ENCODE measurements around the gene PSMA1. TPM values are rescaled to one million over a fixed set of nuclear protein-coding genes. Genes with fewer than 3 reads are reported as not detected.
A peak's percentile ranks its signal among the peaks of the same experiment; 100 is the strongest.
"Not testable (repeated sequence)": the region's sequence is repeated elsewhere in the genome, so short reads cannot be mapped to it uniquely, and the experiment has no call there.

PSMA1 gene
- polyA plus RNA-seq (2012; ENCODE audit: missing spikeins) = 302 TPM

DNA sequence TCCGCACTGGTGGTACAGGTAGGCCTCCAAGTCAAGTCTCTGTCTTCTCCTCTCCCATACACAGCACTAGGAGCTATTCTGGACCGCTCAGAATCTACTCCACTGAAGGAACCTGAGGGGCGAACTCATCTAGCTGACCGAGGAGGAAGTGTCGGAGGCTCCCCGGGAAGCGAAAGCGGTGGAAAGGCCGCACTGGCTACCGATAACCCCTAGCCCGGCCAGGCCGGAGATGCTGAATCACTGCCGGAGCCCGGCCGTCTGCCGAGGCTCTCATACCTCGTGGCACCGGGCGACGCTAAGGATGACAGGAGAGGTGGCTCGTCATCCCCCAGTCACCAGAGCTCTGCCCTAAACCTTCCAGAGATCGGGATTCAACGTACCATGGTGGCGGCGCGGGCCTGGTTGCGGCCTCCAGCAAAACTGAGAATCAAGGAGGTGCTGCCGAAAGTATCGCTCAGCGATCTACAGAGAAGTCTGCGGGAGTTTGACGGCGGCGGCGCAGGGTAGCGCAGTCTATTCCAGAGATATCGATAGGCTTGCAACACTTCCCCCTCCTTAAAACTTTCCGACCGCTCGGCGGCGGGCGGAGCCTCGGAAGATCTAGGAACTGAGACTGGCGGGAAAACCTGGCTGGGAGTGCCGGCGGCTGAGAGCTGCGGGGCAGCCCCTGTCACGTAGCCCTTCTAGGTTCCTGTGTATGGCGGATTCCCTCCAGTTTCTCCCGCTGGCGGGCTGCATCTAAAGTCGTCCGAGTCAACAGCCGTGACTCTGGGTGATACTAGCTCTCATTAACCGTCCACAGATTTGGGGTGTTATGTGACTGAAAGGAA lies at the start of gene PSMA1:
Gene PSMA1, minus strand, starts transcription at position 470 of the 830 bp plus-strand sequence. Its CDS starts 87 bp downstream, at position 383.
- DNase-seq (ENCODE audit: insufficient read length) = peak; percentile 69
- FAIRE-seq = peak; percentile 98
- peak; percentile 80; the same call in 1 of the 2 replicates for TF ChIP-seq POLR2A (IDR thresholded peaks at IDR 0.05; ENCODE audit: low read depth, low read length)
- TF ChIP-seq TAF1 (IDR thresholded peaks at IDR 0.05; ENCODE audit: borderline replicate concordance, low read depth, low read length) = peak; percentile 55; the same call in 1 of the 2 replicates
- TF ChIP-seq POLR2AphosphoS5 (IDR thresholded peaks at IDR 0.05; ENCODE audit: low read depth, low read length) = peak; percentile 79

DNA sequence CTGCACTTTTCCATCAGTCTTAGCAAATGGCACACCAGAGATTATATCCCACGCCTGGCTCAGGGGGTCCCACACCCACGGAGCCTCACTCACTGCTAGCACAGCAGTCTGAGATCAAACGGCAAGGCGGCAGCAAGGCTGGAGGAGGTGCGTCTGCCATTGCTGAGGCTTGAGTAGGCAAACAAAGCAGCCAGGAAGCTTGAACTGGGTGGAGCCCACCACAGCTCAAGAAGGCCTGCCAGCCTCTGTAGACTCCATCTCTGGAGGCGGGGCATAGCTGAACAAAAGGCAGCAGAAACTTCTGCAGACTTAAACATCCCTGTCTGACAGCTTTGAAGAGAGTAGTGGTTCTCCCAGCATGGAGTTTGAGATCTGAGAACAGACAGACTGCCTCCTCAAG lies 49.3 kb upstream of the PSMA1 start:
- DNase-seq (ENCODE audit: insufficient read length); FAIRE-seq: not testable (repeated sequence)

DNA sequence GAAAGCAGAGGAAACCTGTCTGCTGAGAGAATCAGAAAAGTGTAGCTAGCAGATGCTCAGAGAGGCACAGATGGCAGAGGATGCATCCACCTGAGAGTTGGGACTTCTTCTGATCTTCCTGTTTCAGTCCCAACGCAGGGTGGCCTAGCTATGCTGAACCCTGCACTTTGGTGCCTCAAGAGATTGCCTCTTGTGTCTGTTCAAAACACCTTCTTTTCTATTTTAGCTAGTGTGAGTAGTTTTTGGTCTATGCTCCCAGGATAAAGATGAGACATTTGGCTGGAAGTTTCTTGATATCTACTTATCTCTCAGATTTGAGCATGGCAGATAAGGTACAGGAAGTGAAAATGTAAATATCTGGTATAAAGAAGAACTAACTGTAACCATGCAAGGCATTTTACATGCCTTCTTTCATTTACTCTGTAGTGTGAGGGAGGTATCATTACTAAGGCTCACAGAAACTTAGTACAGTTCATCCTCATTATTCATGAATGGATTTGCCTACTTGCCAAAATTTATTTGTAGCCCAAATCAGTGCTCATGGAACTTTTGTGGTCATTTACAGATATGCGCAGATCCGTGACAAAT lies 47.0 kb upstream of the PSMA1 start:
- peak; percentile 62 for FAIRE-seq
- TF ChIP-seq TAF1 (IDR thresholded peaks at IDR 0.05; ENCODE audit: borderline replicate concordance, low read depth, low read length) (no peak), POLR2A (IDR thresholded peaks at IDR 0.05; ENCODE audit: low read depth, low read length) (no peak), POLR2AphosphoS5 (IDR thresholded peaks at IDR 0.05; ENCODE audit: low read depth, low read length) (no peak)
- no peak for DNase-seq (ENCODE audit: insufficient read length)

DNA sequence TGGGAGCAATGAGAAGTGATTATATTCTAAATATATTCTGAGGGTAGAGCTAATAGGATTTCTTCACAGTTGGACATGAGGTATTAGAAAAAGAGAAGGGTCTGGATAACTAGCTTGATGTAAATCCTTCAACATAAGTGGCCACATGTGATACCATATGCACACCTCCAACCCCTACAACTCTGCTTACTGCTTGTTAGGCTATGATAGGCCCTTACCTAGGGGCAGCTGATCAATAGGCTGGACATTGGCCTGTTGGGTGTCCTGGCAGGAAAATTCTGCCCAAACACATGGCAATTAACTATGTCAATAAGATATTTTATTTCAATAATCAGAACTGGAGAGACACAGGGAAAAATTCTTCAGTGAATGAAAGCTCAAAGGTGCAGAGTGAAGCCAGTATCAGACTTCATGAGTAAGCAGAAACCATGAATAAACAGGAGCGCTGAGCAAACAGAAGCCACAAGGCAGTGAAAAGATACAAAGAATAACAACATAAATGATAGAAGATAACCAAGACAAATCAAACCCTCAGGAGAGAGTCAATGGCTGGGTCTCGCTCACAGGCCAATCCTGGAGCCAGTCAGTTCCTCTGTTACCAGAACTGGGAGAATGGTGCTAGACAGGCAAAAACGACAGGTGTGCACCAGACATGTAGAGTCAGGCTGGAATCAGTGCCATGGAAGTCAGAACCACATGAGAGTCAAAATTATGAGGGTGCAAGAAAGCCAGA lies 46.3 kb upstream of the PSMA1 start:
- FAIRE-seq = no peak
- DNase-seq (ENCODE audit: insufficient read length) = no peak
- TF ChIP-seq POLR2A (IDR thresholded peaks at IDR 0.05; ENCODE audit: low read depth, low read length) (no peak), TAF1 (IDR thresholded peaks at IDR 0.05; ENCODE audit: borderline replicate concordance, low read depth, low read length) (no peak), POLR2AphosphoS5 (IDR thresholded peaks at IDR 0.05; ENCODE audit: low read depth, low read length) (no peak)

DNA sequence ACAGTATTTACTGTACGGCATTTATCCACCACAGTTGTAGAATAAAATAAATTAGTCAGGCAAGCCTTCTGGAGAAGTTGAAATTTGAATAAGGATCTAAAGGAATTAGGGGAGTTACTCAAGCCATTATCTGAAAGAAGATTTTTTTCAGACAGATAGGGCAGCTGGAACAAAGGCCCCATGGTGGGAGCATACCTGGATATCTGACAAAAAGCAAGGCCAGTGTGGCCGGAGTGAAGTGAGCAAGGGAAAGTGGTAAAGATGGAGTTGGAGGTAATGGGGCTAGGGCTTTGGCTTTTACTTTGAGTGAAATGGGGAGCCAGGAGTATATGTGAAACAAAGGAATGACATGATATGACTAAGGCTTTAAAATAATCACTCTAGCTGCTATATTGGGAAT lies 45.7 kb upstream of the PSMA1 start:
- DNase-seq (ENCODE audit: insufficient read length) (no peak), FAIRE-seq (no peak)
- no peak for TF ChIP-seq POLR2AphosphoS5 (IDR thresholded peaks at IDR 0.05; ENCODE audit: low read depth, low read length)
- TF ChIP-seq TAF1 (IDR thresholded peaks at IDR 0.05; ENCODE audit: borderline replicate concordance, low read depth, low read length) = no peak

DNA sequence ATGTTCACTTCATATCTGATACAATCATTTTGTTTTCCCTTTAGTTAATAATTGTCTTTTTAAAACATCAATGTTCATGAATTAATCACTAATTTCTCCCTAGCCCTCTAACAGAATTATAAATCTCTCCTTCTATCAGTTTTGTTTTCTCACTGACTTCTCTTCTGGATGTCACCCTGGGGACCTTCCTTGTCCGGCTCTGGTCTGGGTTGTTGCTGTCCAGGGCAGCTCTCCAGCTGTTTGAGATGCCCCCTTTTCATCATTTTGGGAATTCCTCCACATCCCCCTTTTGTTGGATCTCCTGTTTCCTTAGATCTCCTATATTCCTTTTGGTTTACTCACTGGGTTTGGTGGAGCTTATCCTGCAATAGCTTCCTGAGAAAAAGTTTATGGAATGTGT lies 35.6 kb upstream of the PSMA1 start:
- FAIRE-seq (no peak), DNase-seq (ENCODE audit: insufficient read length) (no peak)
- TF ChIP-seq POLR2A (IDR thresholded peaks at IDR 0.05; ENCODE audit: low read depth, low read length) (no peak), TAF1 (IDR thresholded peaks at IDR 0.05; ENCODE audit: borderline replicate concordance, low read depth, low read length) (no peak), POLR2AphosphoS5 (IDR thresholded peaks at IDR 0.05; ENCODE audit: low read depth, low read length) (no peak)

DNA sequence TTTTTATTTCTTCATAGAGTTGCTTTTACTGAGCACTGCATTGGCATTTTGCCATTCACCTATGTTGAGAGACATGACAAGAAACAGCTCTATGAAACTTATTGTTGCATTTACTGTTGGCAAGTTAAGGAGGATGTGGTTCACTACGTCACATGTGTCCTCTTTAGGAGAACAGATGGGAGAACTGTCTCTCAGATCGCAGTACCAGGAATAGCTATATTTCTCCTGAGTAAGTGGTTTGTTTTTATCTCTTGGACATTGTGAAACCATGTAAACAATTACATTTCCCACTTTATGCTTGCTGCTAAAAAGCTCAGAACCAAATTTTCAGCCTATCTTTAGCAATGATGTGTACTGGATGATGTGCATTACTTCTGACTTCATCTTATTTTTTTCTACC lies 34.8 kb upstream of the PSMA1 start:
- TF ChIP-seq POLR2AphosphoS5 (IDR thresholded peaks at IDR 0.05; ENCODE audit: low read depth, low read length) (no peak), TAF1 (IDR thresholded peaks at IDR 0.05; ENCODE audit: borderline replicate concordance, low read depth, low read length) (no peak), POLR2A (IDR thresholded peaks at IDR 0.05; ENCODE audit: low read depth, low read length) (no peak)
- no peak for DNase-seq (ENCODE audit: insufficient read length)
- peak; percentile 61 for FAIRE-seq

DNA sequence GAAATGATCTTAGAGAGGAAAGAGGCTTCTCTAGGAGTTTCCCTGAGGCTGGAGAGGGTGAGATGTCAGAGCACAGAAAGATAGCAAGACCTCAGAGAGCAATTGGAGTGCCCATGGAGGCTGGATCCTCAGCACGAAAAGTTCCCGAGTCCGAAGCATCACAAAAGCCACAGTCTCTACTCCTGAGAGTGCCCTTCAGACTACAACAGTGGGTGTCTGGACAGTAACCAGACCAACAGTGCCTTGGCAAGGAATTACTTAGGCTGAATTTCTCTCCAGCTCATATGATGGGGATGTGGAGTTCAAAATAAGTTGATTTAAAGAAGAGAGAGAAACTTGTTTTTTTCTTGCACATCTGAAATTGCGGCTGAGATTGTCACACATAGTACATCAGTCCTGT lies 31.9 kb upstream of the PSMA1 start:
- DNase-seq (ENCODE audit: insufficient read length) (no peak), FAIRE-seq (no peak)
- TF ChIP-seq TAF1 (IDR thresholded peaks at IDR 0.05; ENCODE audit: borderline replicate concordance, low read depth, low read length) (no peak), POLR2AphosphoS5 (IDR thresholded peaks at IDR 0.05; ENCODE audit: low read depth, low read length) (no peak), POLR2A (IDR thresholded peaks at IDR 0.05; ENCODE audit: low read depth, low read length) (no peak)

DNA sequence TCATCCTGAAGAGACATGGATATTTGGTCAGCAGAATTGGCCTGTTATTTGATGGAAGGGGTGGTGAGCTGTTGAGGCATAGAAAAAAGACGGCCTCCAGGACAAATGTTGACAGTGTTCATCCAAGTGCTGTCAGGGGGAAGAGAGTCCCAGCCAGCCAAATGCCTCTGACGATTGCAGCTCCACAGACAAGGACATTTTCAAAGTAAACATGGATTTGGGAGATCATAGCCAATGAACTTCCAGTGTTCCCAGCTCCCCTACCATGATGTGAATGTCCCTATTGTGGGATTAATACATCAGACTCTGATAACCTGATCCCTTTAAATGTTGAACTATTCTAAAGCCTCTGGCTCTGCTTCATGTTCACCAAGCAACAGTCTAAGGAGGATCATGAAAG lies 31.2 kb upstream of the PSMA1 start:
- DNase-seq (ENCODE audit: insufficient read length) = no peak
- no peak for TF ChIP-seq POLR2AphosphoS5 (IDR thresholded peaks at IDR 0.05; ENCODE audit: low read depth, low read length)
- no peak for TF ChIP-seq POLR2A (IDR thresholded peaks at IDR 0.05; ENCODE audit: low read depth, low read length)
- no peak for TF ChIP-seq TAF1 (IDR thresholded peaks at IDR 0.05; ENCODE audit: borderline replicate concordance, low read depth, low read length)
- no peak for FAIRE-seq

DNA sequence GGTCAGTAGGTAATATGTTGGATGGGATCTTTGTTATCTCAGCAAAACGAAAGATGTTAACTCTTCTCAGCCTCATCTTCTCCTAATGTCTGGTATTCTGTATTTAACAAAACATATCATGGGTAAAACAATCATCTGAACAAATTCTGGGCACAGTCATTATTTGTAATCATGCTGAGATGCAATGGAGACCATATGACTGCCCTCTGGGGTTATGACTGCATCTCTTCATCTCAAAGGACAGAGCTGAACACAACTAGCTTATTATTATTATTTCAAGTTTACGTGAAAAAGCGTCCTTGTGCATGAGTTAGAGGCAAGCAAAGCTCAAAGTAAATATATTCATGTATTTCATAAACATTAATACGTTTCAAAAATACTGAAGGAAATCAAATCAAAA lies 29.7 kb upstream of the PSMA1 start:
- TF ChIP-seq POLR2AphosphoS5 (IDR thresholded peaks at IDR 0.05; ENCODE audit: low read depth, low read length) = no peak
- TF ChIP-seq POLR2A (IDR thresholded peaks at IDR 0.05; ENCODE audit: low read depth, low read length) = no peak
- no peak for TF ChIP-seq TAF1 (IDR thresholded peaks at IDR 0.05; ENCODE audit: borderline replicate concordance, low read depth, low read length)
- DNase-seq (ENCODE audit: insufficient read length) = no peak
- FAIRE-seq = no peak

DNA sequence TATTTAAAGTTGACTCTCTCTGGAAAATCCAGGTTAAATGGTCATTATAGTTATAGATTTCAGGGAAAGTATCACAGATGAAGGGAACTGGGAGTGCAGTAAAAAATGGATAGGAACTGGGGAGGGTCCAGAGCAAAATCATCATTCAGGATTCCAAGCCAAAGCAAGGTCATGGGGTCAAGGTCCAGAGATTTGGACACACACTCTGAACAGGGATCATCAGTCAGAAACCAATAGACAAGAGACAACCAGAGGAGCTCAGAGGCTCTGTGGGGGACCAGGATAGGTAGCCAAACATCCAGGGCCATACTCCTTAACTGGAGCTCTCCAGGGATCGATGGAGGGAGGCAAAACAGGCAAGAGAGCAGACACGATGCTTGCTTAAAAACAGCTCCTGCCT lies 27.3 kb upstream of the PSMA1 start:
- DNase-seq (ENCODE audit: insufficient read length) (no peak), FAIRE-seq (no peak)
- no peak for TF ChIP-seq POLR2A (IDR thresholded peaks at IDR 0.05; ENCODE audit: low read depth, low read length)
- no peak for TF ChIP-seq POLR2AphosphoS5 (IDR thresholded peaks at IDR 0.05; ENCODE audit: low read depth, low read length)
- TF ChIP-seq TAF1 (IDR thresholded peaks at IDR 0.05; ENCODE audit: borderline replicate concordance, low read depth, low read length) = no peak
